ENCODE measurements around the gene ZDHHC19. TPM values are rescaled to one million over a fixed set of nuclear protein-coding genes. Genes with fewer than 3 reads are reported as not detected.
"Not testable (repeated sequence)": the region's sequence is repeated elsewhere in the genome, so short reads cannot be mapped to it uniquely, and the experiment has no call there.

ZDHHC19 gene
- total and polyA plus RNA-seq, 12 donors, result 0.19 to 1.3 (median 0.77) TPM; not detected in 9

DNA sequence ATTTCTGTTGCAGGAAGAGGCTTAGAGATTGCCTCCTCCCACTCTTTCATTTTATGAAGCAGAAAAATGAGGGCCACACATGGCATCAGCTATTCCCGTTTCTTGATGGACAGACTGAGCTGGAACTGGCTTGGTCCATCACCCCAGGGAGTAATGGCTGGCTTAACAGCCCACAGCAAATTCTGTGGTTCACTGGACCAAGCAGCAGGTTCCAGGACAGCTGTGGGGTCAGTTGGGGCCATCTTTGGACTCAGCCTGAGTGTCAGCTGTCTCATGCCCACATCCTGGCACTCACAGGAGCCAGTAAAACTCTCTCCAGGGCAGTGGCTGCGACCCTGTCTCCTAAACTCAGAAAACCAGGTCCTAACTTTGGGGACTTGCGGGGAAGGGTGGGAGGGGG lies 36.5 kb downstream of the ZDHHC19 start:
- WGBS, 2 donors, result 76 to 79% methylated on average over 3 of the region's 3 CpGs
- H3K27me3 ChIP-seq, result no peaks in the 10 kb centered on the region
- H3K4me3 ChIP-seq, result no peak overlapping the region
- TF ChIP-seq, protein P1, sequence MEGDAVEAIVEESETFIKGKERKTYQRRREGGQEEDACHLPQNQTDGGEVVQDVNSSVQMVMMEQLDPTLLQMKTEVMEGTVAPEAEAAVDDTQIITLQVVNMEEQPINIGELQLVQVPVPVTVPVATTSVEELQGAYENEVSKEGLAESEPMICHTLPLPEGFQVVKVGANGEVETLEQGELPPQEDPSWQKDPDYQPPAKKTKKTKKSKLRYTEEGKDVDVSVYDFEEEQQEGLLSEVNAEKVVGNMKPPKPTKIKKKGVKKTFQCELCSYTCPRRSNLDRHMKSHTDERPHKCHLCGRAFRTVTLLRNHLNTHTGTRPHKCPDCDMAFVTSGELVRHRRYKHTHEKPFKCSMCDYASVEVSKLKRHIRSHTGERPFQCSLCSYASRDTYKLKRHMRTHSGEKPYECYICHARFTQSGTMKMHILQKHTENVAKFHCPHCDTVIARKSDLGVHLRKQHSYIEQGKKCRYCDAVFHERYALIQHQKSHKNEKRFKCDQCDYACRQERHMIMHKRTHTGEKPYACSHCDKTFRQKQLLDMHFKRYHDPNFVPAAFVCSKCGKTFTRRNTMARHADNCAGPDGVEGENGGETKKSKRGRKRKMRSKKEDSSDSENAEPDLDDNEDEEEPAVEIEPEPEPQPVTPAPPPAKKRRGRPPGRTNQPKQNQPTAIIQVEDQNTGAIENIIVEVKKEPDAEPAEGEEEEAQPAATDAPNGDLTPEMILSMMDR (IDR thresholded peaks at IDR 0.05), result no peak
- H3K36me3 ChIP-seq, result no peaks in the 10 kb centered on the region
- ATAC-seq (no peak), DNase-seq (no peak)
- peaks cover 0 to 4% (median 0%) of the 10 kb centered on the region in 11 donors for H3K9me3 ChIP-seq
- peaks cover 0 to 17% (median 0%) of the 10 kb centered on the region in 9 donors for H3K4me1 ChIP-seq
- H3K27ac ChIP-seq, result no peak overlapping the region
- intact Hi-C loops (cut with DNase I), result no loop called here

DNA sequence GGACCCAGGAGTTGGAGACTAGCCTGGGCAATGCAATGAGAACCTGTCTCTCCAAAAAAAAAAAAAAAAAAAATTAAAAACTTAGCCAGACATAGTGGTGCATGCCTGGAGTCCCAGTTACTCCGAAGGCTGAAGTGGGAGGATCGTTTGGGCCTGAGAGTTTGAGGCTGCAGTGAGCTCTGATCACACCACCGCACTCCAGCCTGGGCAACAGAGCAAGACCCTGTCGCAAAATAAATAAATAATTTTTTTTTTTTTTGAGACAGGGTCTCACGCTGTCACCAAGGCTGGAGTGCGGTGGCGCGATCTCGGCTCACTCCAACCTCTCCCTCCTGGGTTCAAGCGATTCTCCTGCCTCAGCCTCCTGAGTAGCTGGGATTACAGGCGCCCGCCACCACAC lies 40.9 kb downstream of the ZDHHC19 start:
- intact Hi-C loops (cut with DNase I), result not testable (repeated sequence)
- 96% methylated on average over 12 of the region's 12 CpGs for WGBS, 2 donors

DNA sequence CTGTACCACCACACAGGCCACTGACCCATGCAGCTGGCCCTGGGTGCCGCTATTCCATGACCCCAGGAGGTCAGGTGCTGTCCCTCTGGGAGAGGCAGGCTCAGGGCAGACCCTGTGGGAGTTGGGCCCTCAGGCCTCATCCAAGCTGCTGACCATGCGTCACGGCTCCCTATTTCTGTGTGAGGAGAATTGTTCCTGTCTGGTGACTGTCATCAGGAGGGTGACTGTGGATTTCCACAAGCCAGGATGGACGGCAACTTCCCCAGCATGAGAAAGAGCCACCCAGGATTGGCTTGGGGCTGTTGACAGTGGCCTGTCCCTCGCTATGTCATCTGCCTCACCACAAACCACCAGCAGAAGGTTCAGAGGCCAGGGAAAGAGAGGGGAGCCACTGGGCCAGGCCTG lies 41.4 kb downstream of the ZDHHC19 start:
- no peaks in the 10 kb centered on the region for H3K36me3 ChIP-seq
- H3K4me1 ChIP-seq, result peaks cover 0 to 5% (median 0%) of the 10 kb centered on the region in 9 donors
- H3K27me3 ChIP-seq, result no peaks in the 10 kb centered on the region
- H3K4me3 ChIP-seq, result no peak overlapping the region
- intact Hi-C loops (cut with DNase I), result no loop called here
- WGBS, 2 donors, result 89 to 92% methylated on average over 4 to 5 of the region's 5 CpGs
- no peak for ATAC-seq
- TF ChIP-seq, protein P1 (IDR thresholded peaks at IDR 0.05), result no peak
- DNase-seq, result no peak
- peaks cover 0 to 4% (median 0%) of the 10 kb centered on the region in 11 donors for H3K9me3 ChIP-seq
- peak overlapping the region in 1 of 10 donors; percentile 80 for H3K27ac ChIP-seq

More for the DNA sequence above, 40.9 kb downstream of the ZDHHC19 start:
- H3K4me1 ChIP-seq, H3K4me3 ChIP-seq, H3K27me3 ChIP-seq, ATAC-seq, DNase-seq, H3K36me3 ChIP-seq, H3K9me3 ChIP-seq: not testable (repeated sequence)
- peak overlapping the region in 1 of 10 donors; percentile 80 for H3K27ac ChIP-seq

DNA sequence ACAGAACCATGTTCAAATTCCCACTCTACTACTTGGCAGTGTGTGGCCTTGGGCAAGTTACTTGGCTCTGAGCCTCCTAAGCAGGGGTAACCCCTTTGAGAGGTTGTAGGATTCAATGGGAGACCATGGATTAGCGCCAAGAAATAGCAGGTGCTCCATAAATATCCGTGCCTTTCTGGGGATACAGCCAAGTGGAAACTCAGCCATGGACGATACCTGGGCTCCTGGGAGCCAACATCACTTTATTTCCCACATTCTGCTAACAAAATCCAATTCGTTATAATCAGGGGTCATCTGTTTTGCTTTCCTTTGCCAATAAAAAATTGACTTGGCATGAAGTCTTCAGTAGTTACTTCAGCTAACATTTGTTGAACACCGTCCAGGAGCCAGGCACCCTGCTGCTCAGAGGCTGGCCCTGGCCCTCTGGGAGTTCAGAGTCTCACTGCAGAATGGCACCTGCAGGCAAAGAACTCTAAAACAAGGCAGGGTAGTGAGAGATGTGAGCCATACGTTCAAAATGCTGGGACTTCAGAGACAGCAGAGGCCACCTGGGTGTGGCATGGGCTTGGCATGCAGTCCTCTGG lies 42.3 kb downstream of the ZDHHC19 start:
- ATAC-seq, result peak in 5 of 8 donors; percentile 24 to 64 (median 34)
- 38 to 47% methylated on average over 6 of the region's 6 CpGs for WGBS, 2 donors

More for the DNA sequence above, 42.3 kb downstream of the ZDHHC19 start:
- Histone ChIP-seq H3K4me1 (peaks cover 0 to 9% (median 2%) of the 10 kb centered on the region in 9 donors), H3K27ac (no peak overlapping the region), H3K27me3 (no peaks in the 10 kb centered on the region), H3K9me3 (peaks cover 0 to 4% (median 0%) of the 10 kb centered on the region in 11 donors), H3K4me3 (no peak overlapping the region), H3K36me3 (no peaks in the 10 kb centered on the region)
- TF ChIP-seq, protein P1 (IDR thresholded peaks at IDR 0.05), result no peak
- intact Hi-C loops (cut with DNase I), result no loop called here
- peak in 1 of 2 donors; percentile 29 for DNase-seq
